ENCODE measurements around the gene EEFSEC.

EEFSEC gene

DNA sequence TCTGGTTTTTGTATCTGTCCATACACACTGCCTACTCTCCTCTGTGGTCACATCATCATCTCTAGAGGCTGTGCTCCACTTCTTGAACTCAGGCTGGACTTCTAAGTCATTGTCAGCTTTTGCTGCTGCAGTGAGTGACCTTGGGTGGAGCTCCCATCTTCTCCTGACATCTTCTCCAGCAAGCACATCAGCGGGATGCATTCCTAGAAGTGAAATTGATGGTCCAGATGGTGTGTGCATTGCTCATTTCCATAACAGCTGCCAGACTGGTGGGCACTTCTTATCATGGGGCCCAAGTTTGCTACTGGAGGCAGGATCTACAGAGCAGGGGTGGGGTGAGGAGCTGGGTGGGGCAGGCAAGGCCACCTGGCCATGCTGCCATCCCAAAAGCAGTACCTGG, 203.5 kb downstream of the EEFSEC start:
- DNase-seq, result no peak

DNA sequence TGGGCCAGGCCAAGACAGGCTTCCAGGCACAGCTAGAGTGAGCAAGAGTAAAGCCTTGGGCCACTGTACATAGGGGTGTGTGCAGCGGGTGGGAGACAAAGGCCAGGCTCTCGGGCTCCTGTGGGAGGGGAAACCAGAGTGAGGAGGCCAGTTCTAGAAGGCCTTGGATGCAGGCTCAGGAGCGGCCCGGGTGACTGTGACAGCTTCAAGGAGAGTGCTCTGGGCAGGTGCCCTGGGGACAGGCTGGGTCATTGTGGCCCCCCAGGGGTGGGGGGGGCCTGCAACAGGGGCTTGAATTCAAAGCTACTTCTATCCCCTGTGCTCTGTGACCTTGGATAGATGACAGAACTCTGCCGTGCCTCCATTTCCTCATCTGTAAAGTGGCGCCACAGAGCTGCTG, 204.3 kb downstream of the EEFSEC start:
- no peak for DNase-seq

DNA sequence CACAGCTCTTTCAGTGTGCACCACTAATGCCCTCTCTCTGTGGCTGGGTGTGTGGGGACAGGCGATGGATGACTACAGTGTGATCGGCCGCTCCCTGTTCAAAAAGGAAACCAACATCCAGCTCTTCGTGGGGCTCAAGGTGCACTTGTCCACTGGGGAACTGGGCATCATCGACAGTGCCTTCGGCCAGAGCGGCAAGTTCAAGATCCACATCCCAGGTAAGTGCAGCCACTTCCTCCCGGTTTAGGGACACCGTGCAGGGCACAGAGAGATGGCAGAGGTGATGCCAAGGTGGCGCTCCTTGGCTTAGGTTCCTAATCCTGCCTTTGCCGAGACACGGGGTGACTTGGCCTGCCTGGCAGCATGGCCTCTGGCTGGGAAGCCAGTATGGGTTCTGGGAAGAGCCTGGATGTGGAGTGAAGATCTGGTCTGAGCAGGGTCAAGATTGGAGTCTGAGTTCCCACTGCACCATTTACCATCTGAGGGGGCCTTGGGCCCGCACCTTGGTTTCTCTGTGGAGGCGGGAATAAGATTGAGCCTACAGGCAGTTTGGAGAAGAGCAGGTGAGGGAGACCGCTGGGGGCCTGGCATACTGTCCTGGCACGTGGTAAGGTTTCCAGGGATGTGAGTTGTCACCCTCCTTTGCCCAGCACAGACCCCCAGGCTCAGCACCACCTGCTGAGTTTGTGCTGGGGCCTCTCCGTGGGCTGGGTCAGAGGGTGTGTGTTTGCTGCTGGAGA, 205.0 kb downstream of the EEFSEC start:
- no peak for DNase-seq

DNA sequence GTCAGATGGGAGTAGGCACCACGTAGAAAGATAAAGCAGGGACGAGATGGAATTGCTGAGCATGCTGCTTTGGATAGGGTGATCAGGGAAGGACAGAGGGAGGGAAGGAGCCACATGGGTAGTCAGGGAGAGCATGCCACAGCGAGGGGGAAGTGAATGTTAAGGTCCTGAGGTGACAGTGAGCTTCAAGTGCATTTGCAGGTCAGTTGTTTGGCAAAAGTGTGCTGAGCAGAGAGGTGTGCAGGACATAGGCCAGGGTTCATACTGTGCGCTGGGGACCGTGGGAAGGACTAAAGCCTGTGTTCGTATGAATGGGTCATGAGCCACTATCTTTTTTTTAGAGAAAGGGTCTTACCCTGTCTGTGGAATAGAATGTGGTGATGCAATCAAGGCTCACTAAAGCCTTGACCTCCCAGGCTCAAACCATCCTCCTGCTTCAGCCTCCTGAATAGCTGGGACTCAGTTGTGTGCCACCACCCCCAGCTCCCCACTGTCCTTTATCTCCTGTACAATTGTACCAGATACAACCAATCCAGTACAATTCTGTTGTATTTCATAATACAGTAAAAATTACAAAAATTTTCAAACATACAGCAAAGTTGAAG, 205.9 kb downstream of the EEFSEC start:
- DNase-seq, result no peak

DNA sequence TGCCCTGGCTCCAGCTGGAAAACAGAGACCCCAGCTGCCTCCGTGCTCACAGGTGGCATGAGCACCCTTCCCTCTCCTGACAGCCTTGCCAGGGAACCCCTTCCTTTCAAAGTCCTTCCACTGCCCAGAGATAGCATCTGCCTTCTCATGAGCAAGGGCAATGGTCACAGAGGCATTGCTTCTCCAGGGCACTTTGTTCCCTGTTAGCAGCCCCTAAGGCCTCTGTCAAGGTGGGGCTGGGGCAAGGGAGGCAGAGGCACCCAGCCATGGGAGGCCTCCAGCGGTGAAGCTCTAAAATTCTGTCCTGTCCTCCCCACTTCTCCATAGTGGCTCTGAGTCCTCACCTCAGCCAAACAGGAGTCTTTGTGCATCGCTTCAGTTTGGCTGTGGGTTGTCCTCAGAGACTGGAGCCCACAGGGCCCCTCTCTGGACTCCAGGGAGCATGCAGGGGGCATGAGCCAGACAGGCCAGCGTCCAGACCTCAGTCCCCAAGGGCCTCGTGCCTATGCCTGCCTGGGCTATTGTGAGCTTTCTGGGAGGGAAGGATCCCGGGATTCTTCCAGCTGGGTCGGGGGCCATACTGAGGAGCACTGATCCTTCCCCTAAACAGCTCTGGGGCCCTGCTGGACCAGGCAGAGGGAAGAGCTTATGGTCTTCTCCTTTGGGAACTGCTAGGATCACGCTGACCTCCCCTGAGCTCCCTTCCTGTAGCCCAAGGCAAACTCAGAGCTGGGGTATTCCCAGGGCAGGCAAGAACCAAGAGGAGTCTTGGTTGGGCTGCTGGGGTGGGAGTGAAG, 206.8 kb downstream of the EEFSEC start:
- no peak for DNase-seq

DNA sequence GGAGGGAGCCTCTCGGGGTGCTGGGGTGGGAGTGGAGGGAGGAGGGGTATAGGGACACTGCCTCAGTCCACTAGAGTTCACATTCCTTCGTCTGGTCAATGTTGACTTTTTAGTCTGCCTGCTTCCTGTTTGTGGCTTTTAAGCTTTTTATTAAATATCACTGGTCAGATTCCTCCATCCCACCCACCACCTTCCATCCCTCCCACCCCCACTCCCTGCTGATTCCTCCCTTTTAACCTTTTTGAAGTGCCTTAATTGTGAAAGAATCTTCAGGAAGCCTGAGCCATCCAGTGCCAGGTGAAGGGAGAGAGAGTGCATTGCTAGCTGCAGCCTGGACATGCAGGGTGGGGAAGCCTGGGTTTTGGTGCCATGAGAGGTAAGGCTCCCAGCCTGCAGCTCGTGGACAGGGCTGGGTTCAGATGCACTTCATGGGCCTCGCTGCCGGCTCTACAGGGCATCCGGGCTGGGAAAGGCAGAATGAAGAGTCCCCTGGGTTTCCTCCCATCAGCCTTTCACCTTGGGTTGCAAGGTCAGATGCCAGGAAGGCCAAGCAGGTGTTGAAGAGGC, 207.5 kb downstream of the EEFSEC start:
- no peak for DNase-seq

DNA sequence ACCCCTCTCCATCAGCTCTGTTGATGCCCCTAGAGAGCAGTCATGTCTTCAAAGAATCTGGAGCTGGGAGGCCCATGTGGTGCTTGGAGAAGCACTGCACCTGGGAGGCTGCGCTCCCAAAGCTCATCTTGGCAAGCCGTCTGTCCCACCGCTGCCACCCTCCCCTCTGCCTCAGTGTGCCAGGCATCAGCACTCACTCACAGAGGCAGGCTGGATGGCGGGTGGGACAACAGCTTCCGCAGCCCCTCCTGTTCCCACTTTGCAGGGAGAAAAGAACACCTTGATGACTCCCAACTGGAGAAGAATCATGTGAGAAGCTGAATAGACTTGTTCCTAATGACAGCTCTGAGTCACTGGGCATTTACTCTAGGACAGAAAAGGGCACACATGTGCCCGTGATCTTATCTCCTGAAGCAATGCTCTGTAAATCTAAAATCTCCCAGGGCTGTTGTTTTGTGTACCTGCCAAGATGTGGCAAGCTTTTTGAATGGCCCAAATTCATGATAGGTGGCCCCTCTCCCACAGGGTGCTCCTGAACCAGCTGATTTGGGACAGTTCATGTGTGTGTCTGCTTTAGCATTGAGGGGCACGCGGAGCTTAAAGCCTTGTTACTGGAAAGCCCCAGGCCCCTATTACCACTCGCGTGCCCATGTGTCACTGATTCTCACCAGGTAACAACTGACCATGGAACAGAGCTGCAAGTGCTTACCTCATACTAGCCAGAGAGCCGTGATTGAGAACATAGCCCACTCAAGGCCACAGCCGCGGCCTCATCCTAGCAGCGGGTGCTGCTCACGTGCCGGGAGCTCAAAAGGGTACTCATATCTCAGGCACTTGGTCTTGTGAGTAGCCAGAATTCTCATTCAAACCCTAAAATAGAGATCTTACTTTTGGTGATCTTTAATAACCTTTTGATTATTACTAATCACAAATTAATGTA, 209.0 kb downstream of the EEFSEC start:
- no peak for DNase-seq

DNA sequence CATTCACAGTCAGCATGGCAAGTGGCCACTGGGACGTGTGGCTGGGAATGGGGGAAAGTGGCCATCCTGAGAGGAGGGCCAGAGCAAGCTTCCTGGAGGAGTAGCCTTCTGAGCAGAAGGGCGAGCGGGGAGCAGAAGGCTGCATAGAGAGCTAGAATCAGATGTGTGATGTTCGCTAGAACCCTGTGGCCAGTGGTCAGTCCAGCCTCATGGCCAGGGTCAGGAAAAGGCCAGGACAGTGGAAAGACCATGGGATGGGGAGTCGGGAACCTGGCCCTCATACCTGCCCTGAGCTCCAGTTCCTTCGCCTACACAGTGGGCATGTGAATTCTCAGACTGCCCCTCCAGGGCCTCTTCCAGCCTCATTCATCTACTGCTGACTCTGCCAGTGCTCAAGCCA, 211.0 kb downstream of the EEFSEC start:
- no peak for DNase-seq

DNA sequence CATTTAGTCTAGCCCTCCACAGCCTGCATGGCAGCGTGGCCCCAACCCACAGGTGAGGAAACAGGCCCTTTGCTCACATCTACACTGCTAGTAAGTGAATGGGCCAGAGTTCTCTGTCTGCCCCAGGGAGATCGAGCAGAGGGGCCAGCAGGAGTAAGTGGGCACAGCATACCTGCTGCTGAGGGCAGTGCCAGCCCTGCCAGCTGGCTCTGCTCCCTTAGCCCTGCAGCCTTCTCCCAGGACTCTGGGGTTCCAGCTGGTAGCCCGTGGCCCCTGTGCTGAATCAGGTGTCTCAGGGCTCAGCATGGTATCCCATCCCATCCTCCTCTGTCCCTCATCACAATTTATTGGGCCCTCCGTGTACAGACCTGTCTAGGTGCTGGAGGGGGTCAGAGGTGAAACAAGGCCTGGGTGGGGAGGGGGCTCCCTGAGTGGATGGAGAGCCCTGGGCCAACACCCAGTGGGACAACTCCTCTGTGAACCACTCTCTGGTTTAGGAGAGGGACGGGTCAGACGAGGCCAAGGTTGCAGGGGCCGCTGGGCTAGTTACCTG, 211.6 kb downstream of the EEFSEC start:
- DNase-seq, result no peak

DNA sequence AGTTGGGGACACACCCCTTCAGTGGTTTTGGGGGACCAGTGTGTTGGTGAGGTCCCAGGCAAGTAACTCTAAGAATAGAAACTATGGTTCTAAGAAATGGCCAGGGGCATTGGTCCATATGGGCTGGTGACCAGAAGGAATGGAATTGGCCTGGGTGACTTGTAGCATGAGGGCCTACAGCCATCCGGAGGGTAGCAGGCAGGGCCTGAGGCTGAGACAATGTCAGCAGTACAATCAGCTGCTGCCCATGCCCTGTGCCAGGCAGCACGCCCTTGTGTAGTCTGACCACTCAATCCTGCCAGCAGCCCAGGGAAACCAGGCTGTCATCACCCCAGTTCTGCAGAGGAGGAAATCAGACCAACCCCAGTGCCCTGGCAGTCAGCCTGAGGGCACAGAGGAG, 212.9 kb downstream of the EEFSEC start:
- DNase-seq, result no peak

DNA sequence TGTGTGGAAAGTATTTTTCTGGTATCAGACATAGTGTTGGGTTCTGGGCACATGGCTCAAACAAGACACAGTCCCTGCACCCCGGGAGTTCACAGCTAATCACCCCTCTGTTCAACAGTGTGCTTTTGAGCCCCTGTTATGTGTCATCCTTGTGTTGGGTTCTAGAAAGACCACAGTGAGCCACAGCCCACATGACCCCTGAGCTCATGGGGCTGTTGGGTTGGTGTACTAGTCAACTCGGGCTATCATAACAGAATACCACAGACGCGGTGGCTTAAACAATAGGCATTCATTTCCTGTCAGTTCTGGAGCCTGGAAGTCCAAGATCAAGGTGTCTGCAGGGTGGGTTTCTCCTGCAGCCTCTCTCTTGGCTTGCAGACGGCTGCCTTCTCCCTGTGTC, 213.4 kb downstream of the EEFSEC start:
- no peak for DNase-seq

DNA sequence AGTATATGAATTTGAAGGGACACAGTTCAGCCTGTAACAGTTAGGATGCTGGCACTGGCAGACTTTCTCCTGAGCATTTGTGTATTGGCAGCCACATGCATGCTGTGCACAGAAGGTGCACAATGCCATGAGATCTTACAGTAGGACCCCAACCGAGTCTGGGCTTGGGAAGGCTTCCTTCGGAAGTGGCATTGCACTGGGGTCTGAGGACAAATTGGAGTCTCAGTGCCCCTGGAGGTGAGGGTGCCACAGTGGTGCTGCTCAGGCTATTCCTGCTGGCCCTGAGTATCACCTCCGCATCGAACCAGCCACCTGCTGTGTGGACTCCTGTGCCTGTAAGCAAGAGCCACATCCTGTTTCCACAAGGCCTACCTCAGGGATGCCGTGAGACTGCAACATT, 213.9 kb downstream of the EEFSEC start:
- no peak for DNase-seq

DNA sequence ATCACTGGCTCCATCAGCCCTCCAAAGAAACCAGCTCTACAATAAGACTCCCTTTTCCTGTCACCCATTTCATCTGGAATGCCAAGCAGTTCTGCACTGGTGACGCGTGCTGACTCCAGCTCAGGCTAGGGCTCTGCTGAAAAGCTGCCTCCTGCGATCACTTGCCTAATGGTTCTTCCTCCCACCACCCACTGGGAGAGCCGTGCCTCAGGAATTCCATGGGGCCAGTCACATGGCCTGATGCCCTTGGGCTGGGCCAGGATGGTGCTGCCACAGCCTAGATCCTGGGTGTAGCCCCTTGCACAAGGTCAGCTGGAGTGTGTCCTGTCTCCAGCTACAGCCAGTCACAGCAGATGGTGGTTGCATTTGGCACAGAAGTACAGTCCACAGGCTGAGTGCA, 214.5 kb downstream of the EEFSEC start:
- no peak for DNase-seq

DNA sequence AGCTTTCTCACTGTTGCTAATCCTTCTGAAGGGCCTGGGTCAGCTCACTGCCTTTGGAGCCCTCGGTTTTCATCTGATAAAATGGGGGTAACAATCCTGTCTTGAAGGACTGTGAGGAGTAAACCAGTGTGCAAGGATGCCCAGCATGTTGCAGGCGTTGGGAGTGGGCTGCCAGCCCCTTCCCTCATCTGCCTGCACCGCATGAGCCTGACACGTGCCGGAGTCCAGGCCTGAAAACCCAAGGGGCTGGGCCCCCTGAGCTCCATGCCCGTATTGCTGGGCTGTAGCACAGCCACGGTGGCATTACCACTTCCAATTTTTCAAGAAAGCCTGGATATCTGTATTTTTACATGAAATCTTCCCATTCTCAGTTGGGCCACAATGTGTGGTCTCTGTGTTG, 215.3 kb downstream of the EEFSEC start:
- no peak for DNase-seq

DNA sequence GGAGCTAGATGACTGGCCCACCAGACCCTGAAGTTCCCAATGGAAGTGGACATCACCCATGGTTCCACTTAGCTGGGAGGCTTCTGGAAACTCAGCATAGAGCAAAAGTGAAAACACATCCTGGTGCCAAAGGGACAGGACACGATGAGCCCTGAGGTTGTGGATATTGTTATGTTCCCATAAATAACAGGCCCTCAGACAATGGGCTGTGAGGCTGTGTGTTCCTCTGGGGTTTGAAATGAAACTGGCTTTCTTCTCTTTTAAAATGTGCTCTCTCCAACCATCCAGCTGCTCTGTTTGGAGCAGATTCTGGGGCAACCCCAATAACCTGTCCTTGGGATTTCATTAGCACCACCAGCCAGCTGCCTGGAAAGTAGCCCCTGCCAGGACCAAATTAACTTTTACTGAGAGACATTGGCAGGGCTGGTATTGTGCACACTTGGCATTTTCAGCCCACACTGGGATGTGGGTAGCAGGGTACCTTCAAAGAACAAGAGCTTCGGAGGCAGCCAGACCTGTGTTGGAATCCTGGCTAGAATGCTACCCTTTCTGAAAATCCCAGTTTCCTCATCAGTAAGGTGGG, 215.9 kb downstream of the EEFSEC start:
- DNase-seq, result no peak

DNA sequence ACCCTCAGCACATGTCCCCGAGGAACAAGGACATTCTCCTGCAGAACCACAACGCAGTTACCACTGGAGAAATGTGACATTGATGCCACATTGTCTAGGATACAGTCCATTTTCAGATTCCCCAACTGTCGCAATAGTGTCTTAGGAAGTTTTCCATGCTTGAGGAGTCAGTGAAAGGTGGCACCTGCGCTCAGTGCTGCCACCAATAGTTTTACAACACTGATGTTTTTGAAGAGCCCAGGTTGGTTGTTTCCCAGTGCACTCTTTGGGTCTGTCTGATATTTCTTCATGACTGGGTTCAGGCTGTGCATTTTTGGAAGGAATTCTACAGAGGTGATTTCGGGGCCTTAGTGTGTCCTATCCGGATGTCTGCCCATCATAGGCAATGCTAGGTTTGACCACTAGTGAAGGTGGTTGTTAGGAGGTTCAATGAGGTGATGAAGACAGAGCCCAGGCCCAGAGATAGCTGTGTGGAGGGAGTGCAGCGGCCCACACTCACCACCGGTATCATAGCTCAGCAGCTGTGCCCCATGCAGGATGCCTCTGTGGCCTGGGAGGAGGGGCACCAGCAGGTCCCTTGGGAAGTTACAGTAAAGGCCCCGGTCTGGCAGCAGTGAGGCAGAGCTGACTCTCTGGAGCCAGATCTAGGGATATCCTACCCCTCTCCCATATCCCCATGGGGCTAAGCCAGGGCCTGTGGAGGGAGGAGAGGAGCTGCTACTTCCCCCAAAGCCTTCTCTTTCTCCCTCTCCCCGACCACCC, 216.8 kb downstream of the EEFSEC start:
- no peak for DNase-seq

DNA sequence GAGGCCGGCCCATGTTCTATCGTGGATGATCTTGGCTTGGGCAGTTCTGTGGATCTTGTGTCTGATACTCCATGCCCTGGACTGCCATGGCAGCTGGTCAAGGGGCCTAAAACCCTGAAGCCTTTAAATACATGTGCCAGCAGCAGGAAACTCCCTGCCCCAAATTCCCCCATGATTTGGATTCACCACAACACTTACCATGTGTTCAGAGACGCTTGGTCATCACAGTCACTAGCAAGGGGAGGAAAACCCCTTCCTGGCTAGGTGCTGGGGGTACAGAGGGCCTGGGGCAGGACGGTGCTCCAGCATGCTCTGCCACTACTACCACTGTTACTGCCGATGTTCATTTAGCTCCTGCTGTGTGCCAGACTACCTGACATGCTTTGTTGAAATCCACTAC, 219.0 kb downstream of the EEFSEC start:
- DNase-seq, result no peak

DNA sequence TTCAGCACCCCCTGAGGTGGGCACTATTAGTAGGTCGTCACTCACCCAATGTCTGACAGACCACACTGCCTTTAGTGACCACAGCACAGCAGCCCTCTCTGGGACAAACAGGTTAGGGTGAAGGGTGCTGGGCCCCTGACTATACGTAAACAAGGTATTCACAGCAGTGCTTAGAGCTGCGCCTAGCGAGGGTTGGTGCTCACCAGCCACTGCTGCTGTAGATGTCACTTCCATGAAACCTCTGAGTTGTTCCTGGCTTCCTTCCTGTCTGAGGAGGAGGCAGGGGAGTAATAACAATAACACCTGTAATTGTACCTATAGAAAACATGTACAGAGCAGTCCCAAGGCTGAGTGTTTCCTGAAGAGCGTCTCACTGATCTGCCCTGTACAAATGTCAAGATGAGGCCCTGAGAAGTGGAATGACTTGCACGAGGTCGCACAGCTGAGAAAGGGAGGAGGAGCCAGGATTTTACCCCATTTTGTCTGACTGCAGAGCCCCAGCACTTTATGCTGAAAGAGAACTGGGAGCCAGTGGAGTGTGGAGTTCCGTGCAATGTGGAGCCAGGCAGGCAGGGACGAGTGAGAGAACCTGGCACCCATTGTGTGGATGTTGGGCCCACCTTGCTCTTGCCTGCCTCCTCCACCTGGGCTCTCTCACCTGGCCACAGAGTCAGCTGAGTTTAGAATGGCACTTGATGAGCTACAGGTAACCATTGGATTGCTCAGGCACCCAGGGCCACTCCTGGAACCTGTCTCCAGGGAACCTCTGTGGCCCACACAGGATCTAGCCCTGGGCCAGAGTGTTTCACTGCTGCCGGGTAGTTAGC, 219.6 kb downstream of the EEFSEC start:
- DNase-seq, result no peak

DNA sequence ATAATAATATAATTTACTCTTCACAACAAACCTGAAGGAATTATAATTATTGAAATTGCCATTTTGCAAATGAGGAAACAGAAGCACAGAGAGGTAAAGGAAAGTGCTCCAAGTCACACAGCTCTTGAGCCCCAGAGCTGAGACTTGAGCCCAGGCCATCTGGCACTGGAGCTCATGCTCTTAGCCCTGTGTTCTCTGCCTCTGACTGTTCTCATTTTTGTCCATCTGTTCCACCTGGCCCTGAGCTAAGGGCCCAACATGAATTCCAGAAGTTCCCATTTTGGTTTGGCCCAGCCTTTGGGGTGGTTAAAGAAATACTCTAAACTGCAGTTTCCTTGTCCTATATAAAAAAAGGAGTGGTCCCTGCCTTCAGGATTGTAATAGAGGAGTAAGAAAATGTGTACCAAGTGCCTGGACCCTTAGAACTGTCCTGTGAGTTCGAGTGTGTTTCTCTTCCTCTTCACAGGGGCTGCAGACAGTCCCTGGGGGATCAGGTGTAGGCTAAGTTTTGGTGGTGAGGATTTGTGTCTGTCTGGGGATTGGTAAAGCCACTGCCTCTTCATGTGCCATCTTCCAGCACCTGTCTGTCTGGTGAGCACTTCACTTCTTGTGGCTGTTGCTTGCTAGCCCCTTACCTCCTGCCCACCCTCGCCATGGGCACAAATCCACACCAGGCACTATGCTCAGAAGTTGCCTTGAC, 221.6 kb downstream of the EEFSEC start:
- DNase-seq, result no peak

DNA sequence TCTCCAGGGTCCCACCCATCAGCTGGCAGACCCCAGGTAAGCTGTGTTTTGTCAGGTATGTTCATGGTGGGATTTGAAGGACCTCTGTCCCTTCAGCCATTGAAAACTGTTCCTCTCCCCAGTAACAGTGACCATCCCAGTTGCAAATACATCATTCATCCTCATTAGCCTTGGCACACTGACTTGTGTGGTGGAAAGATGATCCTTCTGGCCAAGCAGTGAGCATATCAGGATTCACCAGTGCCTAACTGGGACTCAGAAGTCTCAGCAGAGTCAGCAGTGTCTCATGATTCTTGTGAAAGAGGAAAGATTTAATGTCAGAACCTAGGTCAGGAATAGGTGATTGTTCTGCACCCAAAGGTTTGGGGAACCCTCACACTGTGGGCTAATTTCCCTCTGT, 223.2 kb downstream of the EEFSEC start:
- no peak for DNase-seq
